Neural progenitor cell (in vitro differentiated cells): ENCODE measurements around the gene PMIS2.

Experiments used
- CTCF ChIP-seq: fragments of 200-600 bp; sonication (generic); IDR thresholded peaks from 2 replicates; pipeline ENCODE4 v1.5.1; 2017; ENCODE audit warnings: antibody characterized with exemption, mild to moderate bottlenecking
- EZH2 ChIP-seq: fragments of 200-600 bp; sonication (generic); IDR thresholded peaks from 2 replicates; pipeline ENCODE4 v1.6.1; 2017; ENCODE audit warnings: antibody characterized with exemption, mild to moderate bottlenecking, moderate library complexity

- no peak for TF ChIP-seq CTCF
- TF ChIP-seq EZH2, result no peak
These were observed 47.9 kb downstream of the PMIS2 start for GRCh38 chr19:35633727-35634440.
